ENCODE data around the gene BCAT1.

DNA sequence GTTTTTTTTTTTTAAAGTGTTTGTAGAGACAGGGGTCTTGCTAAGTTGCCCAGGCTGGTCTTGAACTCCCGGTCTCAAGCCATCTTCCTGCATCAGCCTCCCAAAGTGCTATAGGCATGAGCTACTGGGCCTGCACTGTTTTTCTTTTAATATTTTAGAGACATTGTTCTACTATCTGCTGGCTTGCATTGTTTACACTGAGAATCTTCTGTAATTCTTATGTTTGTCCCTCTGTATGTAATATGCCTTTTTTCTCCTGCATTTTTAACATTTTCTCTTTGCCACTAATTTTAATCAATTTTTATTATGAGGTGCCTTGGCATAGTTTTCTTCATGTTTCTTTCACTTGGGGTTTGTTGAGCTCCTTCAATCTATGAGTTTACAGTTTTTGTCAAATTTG lies 15.4 kb upstream of the BCAT1 start:
- TF ChIP-seq, protein P1, sequence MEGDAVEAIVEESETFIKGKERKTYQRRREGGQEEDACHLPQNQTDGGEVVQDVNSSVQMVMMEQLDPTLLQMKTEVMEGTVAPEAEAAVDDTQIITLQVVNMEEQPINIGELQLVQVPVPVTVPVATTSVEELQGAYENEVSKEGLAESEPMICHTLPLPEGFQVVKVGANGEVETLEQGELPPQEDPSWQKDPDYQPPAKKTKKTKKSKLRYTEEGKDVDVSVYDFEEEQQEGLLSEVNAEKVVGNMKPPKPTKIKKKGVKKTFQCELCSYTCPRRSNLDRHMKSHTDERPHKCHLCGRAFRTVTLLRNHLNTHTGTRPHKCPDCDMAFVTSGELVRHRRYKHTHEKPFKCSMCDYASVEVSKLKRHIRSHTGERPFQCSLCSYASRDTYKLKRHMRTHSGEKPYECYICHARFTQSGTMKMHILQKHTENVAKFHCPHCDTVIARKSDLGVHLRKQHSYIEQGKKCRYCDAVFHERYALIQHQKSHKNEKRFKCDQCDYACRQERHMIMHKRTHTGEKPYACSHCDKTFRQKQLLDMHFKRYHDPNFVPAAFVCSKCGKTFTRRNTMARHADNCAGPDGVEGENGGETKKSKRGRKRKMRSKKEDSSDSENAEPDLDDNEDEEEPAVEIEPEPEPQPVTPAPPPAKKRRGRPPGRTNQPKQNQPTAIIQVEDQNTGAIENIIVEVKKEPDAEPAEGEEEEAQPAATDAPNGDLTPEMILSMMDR (IDR thresholded peaks at IDR 0.05) = no peak
- no peak for TF ChIP-seq POLR2AphosphoS5 (IDR thresholded peaks at IDR 0.05; ENCODE audit: low read depth, low read length)
